HG03060 (cell line): ENCODE results near the gene TM2D3.

Experiments
- ATAC-seq: cut with Tn5 transposase; IDR thresholded peaks from one replicate; pipeline ENCODE4 v1.9.1; 2021; ENCODE audit warnings: low read depth, moderate number of reproducible peaks; ENCODE audit not compliant: unreplicated experiment

TM2D3 gene

DNA sequence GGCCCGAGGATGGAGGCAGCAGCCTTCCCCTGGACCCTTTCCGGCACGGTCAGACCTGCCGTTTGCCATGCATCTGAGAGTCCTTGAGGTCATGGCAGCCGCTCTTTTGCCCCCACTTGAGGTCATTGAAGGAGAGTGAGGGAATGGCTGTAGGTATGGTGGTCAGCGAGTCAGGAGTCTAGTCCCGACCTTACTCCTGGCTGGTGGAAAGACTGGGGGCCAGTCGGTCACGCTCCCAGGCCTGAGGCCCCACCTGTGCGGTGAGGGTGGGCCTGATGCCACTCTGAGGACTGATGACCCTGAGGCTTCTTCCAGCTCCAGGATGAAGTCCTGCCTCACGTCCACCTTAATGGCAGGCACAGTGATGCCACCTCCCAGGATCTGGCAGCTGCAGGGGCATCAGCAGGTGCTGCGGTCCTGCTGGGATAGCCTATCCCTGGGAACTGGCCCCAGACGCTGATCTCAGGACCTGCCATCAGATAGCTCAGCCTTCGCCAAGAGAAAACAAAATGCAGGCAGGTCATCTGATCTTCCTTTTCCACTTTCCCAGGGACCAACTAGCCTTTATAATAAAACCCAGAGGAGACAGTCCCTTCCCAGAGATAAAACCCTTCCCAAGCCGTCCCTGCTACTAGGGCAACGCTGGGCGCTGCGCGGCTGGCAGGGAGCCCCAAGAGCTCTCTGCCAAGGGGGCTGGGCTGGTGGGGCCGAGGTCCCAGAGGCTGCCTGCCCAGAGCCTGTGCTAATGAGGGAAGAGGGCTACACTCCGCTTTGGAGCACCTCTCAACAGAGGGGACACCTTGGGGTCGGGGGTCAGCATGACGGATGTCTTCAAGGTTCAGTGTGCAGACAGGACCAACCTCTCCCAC is 42.2 kb downstream of the TM2D3 start:
- ATAC-seq: no peak

- no peak for ATAC-seq
These were observed 44.0 kb downstream of the TM2D3 start for GRCh38 chr15:101608201-101608600.

DNA sequence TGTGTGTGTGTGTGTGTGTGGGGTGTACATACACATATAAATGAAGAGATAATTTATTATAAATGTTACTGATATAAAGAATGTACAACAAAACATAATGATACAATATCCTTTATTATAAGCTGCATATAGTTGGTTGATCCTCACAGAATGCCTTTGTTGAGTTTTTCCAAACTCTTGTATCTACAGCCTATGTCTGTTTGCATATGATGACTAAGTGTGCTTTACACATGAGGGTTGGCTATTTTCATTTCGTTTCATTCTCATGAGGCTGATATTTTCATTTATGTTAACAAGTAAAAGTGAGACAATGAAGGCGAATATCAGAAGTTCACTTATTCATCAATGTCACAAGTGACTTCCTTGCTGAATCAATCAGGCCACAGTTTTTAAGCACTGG is 45.1 kb downstream of the TM2D3 start:
- no peak for ATAC-seq

GRCh38 chr15:101604124-101604874 is 47.9 kb downstream of the TM2D3 start:
- no peak for ATAC-seq

- no peak for ATAC-seq
These were observed 49.4 kb downstream of the TM2D3 start for GRCh38 chr15:101602801-101603200.

GRCh38 chr15:101600035-101600434 is 52.1 kb downstream of the TM2D3 start:
- ATAC-seq: no peak

GRCh38 chr15:101599091-101599490 is 53.1 kb downstream of the TM2D3 start:
- no peak for ATAC-seq

DNA sequence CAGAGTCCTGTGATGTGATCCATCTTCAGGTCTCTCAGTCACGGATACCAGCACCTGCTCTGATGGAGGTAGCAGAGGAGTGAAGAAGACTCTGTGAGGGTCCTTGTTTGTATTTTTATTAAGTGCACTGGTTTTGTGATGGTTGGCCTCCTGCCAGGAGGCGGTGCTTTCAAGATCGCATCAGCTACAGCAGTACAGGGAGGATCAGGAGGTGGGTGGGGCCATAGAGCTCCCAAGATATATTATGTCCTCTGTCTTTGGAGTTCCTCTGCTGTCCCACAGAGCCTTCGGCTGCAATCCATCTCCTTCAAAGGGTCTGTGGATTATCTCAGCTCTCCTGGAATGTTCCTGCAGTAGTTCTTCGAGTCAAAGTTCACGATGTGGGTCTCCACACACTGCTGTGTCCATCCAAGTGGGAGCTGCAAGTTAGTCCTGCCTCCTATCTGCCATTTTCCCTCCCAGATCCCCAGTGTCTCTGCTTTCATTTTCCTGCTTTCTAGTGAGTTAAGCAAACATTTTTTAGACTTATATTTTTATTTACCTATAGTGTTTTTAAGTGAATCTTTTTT is 54.7 kb downstream of the TM2D3 start:
- no peak for ATAC-seq

GRCh38 chr15:101596633-101597032 is 55.5 kb downstream of the TM2D3 start:
- no peak for ATAC-seq
